Large intestine (tissue), 12 donors: ENCODE data around the gene ZNF41. TPM values are rescaled to one million over a fixed set of nuclear protein-coding genes. Genes with fewer than 3 reads are reported as not detected.
"Not testable (repeated sequence)": the region's sequence is repeated elsewhere in the genome, so short reads cannot be mapped to it uniquely, and the experiment has no call there.

Experiments used
- DNase-seq, 2 donors: peaks; one replicate each; pipeline versions ENCODE4 v3.0.0 to v3.0.0-alpha.2; 2013
- H3K27ac ChIP-seq: one replicate; pipeline ENCODE4 v1.5.1; 2013; ENCODE audit warnings: low read length
- H3K27me3 ChIP-seq: 2 replicates; pipeline ENCODE4 v1.6.1; 2013; ENCODE audit warnings: low read length; ENCODE audit not compliant: control insufficient read depth, insufficient read depth
- H3K36me3 ChIP-seq: 2 replicates; pipeline ENCODE4 v1.6.1; 2013; ENCODE audit warnings: low read length; ENCODE audit not compliant: control insufficient read depth, insufficient read depth
- H3K4me1 ChIP-seq: one replicate; pipeline ENCODE4 v1.6.1; 2013; ENCODE audit warnings: low read length; ENCODE audit not compliant: control insufficient read depth, insufficient read depth
- H3K4me3 ChIP-seq: one replicate; pipeline ENCODE4 v1.5.1; 2013; ENCODE audit warnings: low read length
- H3K9me3 ChIP-seq: one replicate; pipeline ENCODE4 v1.6.1; 2013; ENCODE audit warnings: mild to moderate bottlenecking, low read depth, low read length, moderate library complexity; ENCODE audit not compliant: control insufficient read depth
- WGBS: methylation state at CpG from one replicate; pipeline ENCODE4 v1.1.5; 2013; ENCODE audit warnings: low lambda C conversion rate; ENCODE audit not compliant: insufficient coverage; 5-methylcytosine and 5-hydroxymethylcytosine counted together
- long read RNA-seq, 11 donors: transcript quantifications; one replicate each; lab custom pipeline, GENCODE V29; 2026
- polyA plus RNA-seq: library from polyadenylated mRNA; unstranded; fragments of 120-200 nt; gene quantifications from one replicate; pipeline ENCODE4 v1.2.1, GENCODE V29; 2013

Gene ZNF41
- polyA plus RNA-seq, result 7.7 TPM
- long read RNA-seq, donor 1, result 0 reads
- long read RNA-seq, donor 2, result 0 reads
- long read RNA-seq, donor 3, result 0 reads
- long read RNA-seq, donor 4, result 0 reads
- long read RNA-seq, donor 5, result 0 reads
- long read RNA-seq, donor 6, result 0 reads
- long read RNA-seq, donor 7, result 0 reads
- long read RNA-seq, donor 8, result 0 reads
- long read RNA-seq, donor 9, result 0 reads
- long read RNA-seq, donor 10, result 0 reads
- long read RNA-seq, donor 11, result 0 reads

GRCh38 chrX:47482512-47483305 is at the start of gene ZNF41:
ZNF41 (minus strand) TSS chrX:47483222; CDS start chrX:47467481, 15,741 bp downstream.
- Histone ChIP-seq H3K36me3 (no peaks in the 10 kb centered on the region), H3K27ac (peak within 1 kb of the TSS; percentile 94), H3K9me3 (no peaks in the 10 kb centered on the region), H3K27me3 (no peaks in the 10 kb centered on the region), H3K4me3 (peak within 1 kb of the TSS; percentile 80), H3K4me1 (peaks cover 10% of the 10 kb centered on the region)
- DNase-seq, result peak; percentile 81 to 88
- WGBS, result no CpG with 5 or more reads among the region's 77 CpGs

GRCh38 chrX:47530049-47530448 is 47.0 kb upstream of the ZNF41 start:
- Histone ChIP-seq H3K4me3 (no peak overlapping the region), H3K9me3 (no peaks in the 10 kb centered on the region), H3K4me1 (no peaks in the 10 kb centered on the region), H3K27me3 (no peaks in the 10 kb centered on the region), H3K27ac (no peak overlapping the region), H3K36me3 (no peaks in the 10 kb centered on the region)
- DNase-seq, result no peak
- no CpG with 5 or more reads among the region's 6 CpGs for WGBS

- no CpG with 5 or more reads among the region's 8 CpGs for WGBS
- Histone ChIP-seq H3K4me3 (no peak overlapping the region), H3K36me3 (no peaks in the 10 kb centered on the region), H3K9me3 (no peaks in the 10 kb centered on the region), H3K4me1 (no peaks in the 10 kb centered on the region), H3K27me3 (no peaks in the 10 kb centered on the region), H3K27ac (no peak overlapping the region)
- DNase-seq, result peak; percentile 23 to 50
Measured at GRCh38 chrX:47529548-47529947, 46.5 kb upstream of the ZNF41 start.

GRCh38 chrX:47523713-47524166 is 40.7 kb upstream of the ZNF41 start:
- Histone ChIP-seq H3K27ac (no peak overlapping the region), H3K4me1 (no peaks in the 10 kb centered on the region), H3K27me3 (no peaks in the 10 kb centered on the region), H3K9me3 (no peaks in the 10 kb centered on the region), H3K4me3 (peak overlapping the region; percentile 61), H3K36me3 (no peaks in the 10 kb centered on the region)
- no CpG with 5 or more reads among the region's 34 CpGs for WGBS
- DNase-seq, result no peak

- Histone ChIP-seq H3K27me3 (no peaks in the 10 kb centered on the region), H3K36me3 (no peaks in the 10 kb centered on the region), H3K4me3 (peak overlapping the region; percentile 61), H3K4me1 (no peaks in the 10 kb centered on the region), H3K27ac (no peak overlapping the region), H3K9me3 (no peaks in the 10 kb centered on the region)
- DNase-seq, result peak; percentile 71 to 72
- WGBS, result no CpG with 5 or more reads among the region's 33 CpGs
Measured at GRCh38 chrX:47523297-47523696, 40.3 kb upstream of the ZNF41 start.

- H3K4me1 ChIP-seq, result no peaks in the 10 kb centered on the region
- H3K4me3 ChIP-seq, result no peak overlapping the region
- no peaks in the 10 kb centered on the region for H3K9me3 ChIP-seq
- no peak overlapping the region for H3K27ac ChIP-seq
- DNase-seq, result no peak
- no peaks in the 10 kb centered on the region for H3K27me3 ChIP-seq
- H3K36me3 ChIP-seq, result no peaks in the 10 kb centered on the region
- WGBS, result no CpG with 5 or more reads among the region's 3 CpGs
Measured at GRCh38 chrX:47518144-47518543, 35.1 kb upstream of the ZNF41 start.

GRCh38 chrX:47515941-47516665 is 33.1 kb upstream of the ZNF41 start:
- H3K27me3 ChIP-seq, result no peaks in the 10 kb centered on the region
- no CpG with 5 or more reads among the region's 8 CpGs for WGBS

GRCh38 chrX:47514533-47515235 is 31.7 kb upstream of the ZNF41 start:
- WGBS, result no CpG with 5 or more reads among the region's 7 CpGs
- Histone ChIP-seq H3K27me3 (no peaks in the 10 kb centered on the region), H3K9me3 (no peaks in the 10 kb centered on the region), H3K36me3 (no peaks in the 10 kb centered on the region), H3K4me1 (no peaks in the 10 kb centered on the region), H3K4me3 (no peak overlapping the region), H3K27ac (no peak overlapping the region)
- DNase-seq, result no peak

More at GRCh38 chrX:47515941-47516665, 33.1 kb upstream of the ZNF41 start:
- H3K4me1 ChIP-seq, result no peaks in the 10 kb centered on the region
- no peak for DNase-seq
- no peaks in the 10 kb centered on the region for H3K9me3 ChIP-seq
- no peaks in the 10 kb centered on the region for H3K36me3 ChIP-seq
- no peak overlapping the region for H3K4me3 ChIP-seq
- H3K27ac ChIP-seq, result no peak overlapping the region

- not testable (repeated sequence) for H3K36me3 ChIP-seq, H3K4me1 ChIP-seq, H3K27me3 ChIP-seq, H3K9me3 ChIP-seq, H3K27ac ChIP-seq, DNase-seq
- no CpG with 5 or more reads among the region's 70 CpGs for WGBS
- peak overlapping the region; percentile 31 for H3K4me3 ChIP-seq
Measured at GRCh38 chrX:47513034-47513965, 30.3 kb upstream of the ZNF41 start.
